NCI-H1436 (cell line): Measurements from ENCODE around the gene B4GALT6.
"Not testable (repeated sequence)": the region's sequence is repeated elsewhere in the genome, so short reads cannot be mapped to it uniquely, and the experiment has no call there.

Source experiments
- DNase-seq: peaks from one replicate; lab custom pipeline; 2025; lab: John Stamatoyannopoulos, UW

Gene B4GALT6

GRCh38 chr18:31684279-31685096, at the start of gene B4GALT6:
B4GALT6 (minus strand) TSS chr18:31684581; CDS start chr18:31684426, 155 bp downstream.
- DNase-seq, result peak; percentile 44

GRCh38 chr18:31731628-31732027, 47.2 kb upstream of the B4GALT6 start:
- DNase-seq, result no peak

- DNase-seq, result not testable (repeated sequence)
Observed at GRCh38 chr18:31729196-31729595, 44.8 kb upstream of the B4GALT6 start.

GRCh38 chr18:31723990-31724711, 39.8 kb upstream of the B4GALT6 start:
- DNase-seq, result no peak

- no peak for DNase-seq
Observed at GRCh38 chr18:31723639-31723989, 39.2 kb upstream of the B4GALT6 start.

- DNase-seq, result peak; percentile 57
Observed at GRCh38 chr18:31722369-31722957, 38.1 kb upstream of the B4GALT6 start.

GRCh38 chr18:31721601-31722000, 37.2 kb upstream of the B4GALT6 start:
- DNase-seq, result no peak

- no peak for DNase-seq
Observed at GRCh38 chr18:31720867-31721266, 36.5 kb upstream of the B4GALT6 start.

GRCh38 chr18:31719363-31720006, 35.1 kb upstream of the B4GALT6 start:
- DNase-seq, result no peak

GRCh38 chr18:31718386-31718785, 34.0 kb upstream of the B4GALT6 start:
- no peak for DNase-seq

GRCh38 chr18:31716362-31716761, 32.0 kb upstream of the B4GALT6 start:
- DNase-seq, result no peak

GRCh38 chr18:31711365-31712172, 27.2 kb upstream of the B4GALT6 start:
- DNase-seq, result no peak

- no peak for DNase-seq
Observed at GRCh38 chr18:31710826-31711225, 26.4 kb upstream of the B4GALT6 start.

GRCh38 chr18:31707815-31708214, 23.4 kb upstream of the B4GALT6 start:
- DNase-seq, result no peak

GRCh38 chr18:31702449-31702848, 18.1 kb upstream of the B4GALT6 start:
- DNase-seq, result no peak

GRCh38 chr18:31701744-31702143, 17.4 kb upstream of the B4GALT6 start:
- no peak for DNase-seq

- no peak for DNase-seq
Observed at GRCh38 chr18:31700990-31701389, 16.6 kb upstream of the B4GALT6 start.

GRCh38 chr18:31697351-31698298, 13.2 kb upstream of the B4GALT6 start:
- no peak for DNase-seq

- no peak for DNase-seq
Observed at GRCh38 chr18:31695989-31696388, 11.6 kb upstream of the B4GALT6 start.

GRCh38 chr18:31694297-31694696, 9.9 kb upstream of the B4GALT6 start:
- no peak for DNase-seq
